ENCODE measurements around the gene MPV17L.

The MPV17L gene

DNA sequence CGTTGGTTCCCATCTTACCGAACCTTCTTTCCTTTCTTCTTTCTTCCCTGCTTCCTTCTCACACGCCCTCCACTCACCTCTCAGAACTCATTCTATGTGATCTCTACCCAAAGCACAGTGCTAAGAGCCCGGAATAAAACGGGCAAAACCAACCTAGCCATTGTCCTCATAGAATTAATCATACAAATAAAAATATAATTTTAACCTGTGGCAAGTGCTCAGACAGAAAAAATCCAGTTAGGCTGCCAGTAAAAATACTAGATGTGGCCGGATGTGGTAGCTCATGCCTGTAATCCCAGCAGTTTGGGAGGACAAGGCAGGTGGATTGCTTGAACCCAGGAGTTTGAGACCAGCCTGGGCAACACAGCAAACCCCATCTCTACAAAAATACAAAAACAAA lies 65.8 kb downstream of the MPV17L start:
- Histone ChIP-seq H4K91ac (ENCODE audit: low read length) (no peak overlapping the region), H3K27ac (ENCODE audit: low read length, poor library complexity, severe bottlenecking) (no peak overlapping the region), H3K23ac (ENCODE audit: low read length in 2 of 2) (no peak overlapping the region), H3K9ac (ENCODE audit: low read length) (no peak overlapping the region), H4K8ac (ENCODE audit: low read length) (no peak overlapping the region), H3K18ac (ENCODE audit: low read depth in 1 of 2, low read length in 2 of 2) (no peak overlapping the region), H3K14ac (ENCODE audit: low read length in 2 of 2) (no peak overlapping the region), H3K4me1 (ENCODE audit: control insufficient read depth, insufficient read depth, low read depth, low read length) (peaks cover 2% of the 10 kb centered on the region), H3K9me3 (ENCODE audit: control insufficient read depth, low read length) (no peaks in the 10 kb centered on the region), H3K36me3 (ENCODE audit: control insufficient read depth in 1 of 2, insufficient read depth in 2 of 2, low read depth in 1 of 2, low read length in 2 of 2) (peaks cover 0 to 31% of the 10 kb centered on the region in 2 experiments), H3K4ac (ENCODE audit: low read depth in 1 of 2, low read length in 2 of 2) (no peak overlapping the region), H3K4me3 (ENCODE audit: insufficient read depth in 1 of 2, low read depth in 1 of 2, low read length in 2 of 2) (no peak overlapping the region), H2BK5ac (ENCODE audit: low read depth, low read length, poor library complexity, severe bottlenecking) (no peak overlapping the region), H3K4me2 (ENCODE audit: low read length, poor library complexity, severe bottlenecking) (no peak overlapping the region), H3K27me3 (ENCODE audit: control insufficient read depth in 1 of 2, insufficient read depth in 1 of 2, low read length in 2 of 2) (no peaks in the 10 kb centered on the region), H2BK120ac (ENCODE audit: low read depth, low read length) (no peak overlapping the region), H2AFZ (ENCODE audit: low read depth, low read length) (no peak overlapping the region), H3K79me1 (replicated peaks; ENCODE audit: low read length, poor library complexity, severe bottlenecking) (peaks cover 27% of the 10 kb centered on the region), H2AK5ac (ENCODE audit: low read length, severe bottlenecking) (no peak overlapping the region), H2BK15ac (ENCODE audit: low read depth, poor library complexity, severe bottlenecking) (no peak overlapping the region), H2BK12ac (ENCODE audit: low read length in 2 of 2) (no peak overlapping the region)
- 84% methylated on average over 6 of the region's 6 CpGs for WGBS
- no peak for DNase-seq

All from mesenchymal stem cell (in vitro differentiated cells and primary cell).